K562 treated with DMSO at 1 percent for 24 hours (cell line): ENCODE measurements around the gene SLC7A6OS. TPM values are rescaled to one million over a fixed set of nuclear protein-coding genes. Genes with fewer than 3 reads are reported as not detected.

Experiments used
- total RNA-seq: library from RNA; unstranded; fragments of 300-600 nt; gene quantifications from 2 replicates; pipeline ENCODE4 v1.2.3, GENCODE V29; 2022; ENCODE audit warnings: low read depth; ENCODE audit not compliant: insufficient read depth

The SLC7A6OS gene
- 12.8 and 14.3 TPM in 2 replicates for total RNA-seq

DNA sequence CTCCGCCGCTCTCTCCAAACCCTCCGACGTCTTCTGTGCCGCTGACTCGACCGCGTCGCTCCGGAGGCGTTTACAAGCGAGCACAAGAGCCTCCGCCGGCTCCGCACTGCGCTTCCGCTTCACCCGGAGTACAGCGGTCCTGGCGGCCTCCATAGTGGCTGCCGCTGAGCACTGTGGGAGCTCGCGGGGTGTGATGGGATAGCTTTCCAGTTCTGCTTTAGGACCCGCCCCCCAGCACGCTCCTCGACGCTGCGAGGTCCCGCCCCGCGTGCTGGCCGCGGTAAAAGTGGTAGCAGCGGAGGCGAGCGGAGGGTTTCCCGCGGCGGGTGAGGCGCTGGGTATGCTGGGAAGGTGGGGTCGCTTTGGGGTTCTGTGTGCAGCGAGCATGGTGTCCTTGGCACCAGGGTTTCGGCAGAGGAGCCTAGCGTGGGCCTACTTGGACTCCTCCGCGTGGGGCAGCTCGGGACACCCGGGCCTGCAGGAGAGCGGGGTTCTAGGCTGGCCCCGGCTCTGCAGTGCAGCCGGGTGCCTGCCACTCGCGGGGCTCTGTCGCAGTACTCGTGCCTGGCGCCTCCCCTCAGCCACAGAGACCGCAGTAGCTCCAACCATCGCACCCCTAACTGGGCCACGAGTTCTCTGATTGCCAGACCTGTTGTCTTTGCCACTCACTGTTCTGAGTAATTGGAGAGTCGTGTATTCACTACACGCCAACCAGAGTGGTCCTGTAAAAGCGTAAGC lies at the start of gene SLC7A6OS, which contains the start of gene PRMT7:
TSS of gene SLC7A6OS (minus strand) at position 173 of the 738 bp plus-strand sequence. CDS start at position 153, 20 bp downstream.
TSS of gene PRMT7 (plus strand) at position 246 of the 738 bp plus-strand sequence. CDS start 4,961 bp downstream, outside the sequence.

GRCh38 chr16:68264128-68265077 lies 46.3 kb downstream of the SLC7A6OS start, which contains the start of gene SLC7A6:
Gene SLC7A6 (plus strand): TSS chr16:68264526. CDS start chr16:68274727, 10,201 bp downstream.

Other genes starting within 250 kb of the SLC7A6OS start
- gene NFATC3, start 225.6 kb downstream of the SLC7A6OS start, total RNA-seq = 31.2 and 35.3 TPM in 2 replicates
- not detected in 2 replicates for gene ESRP2, start 74.8 kb downstream of the SLC7A6OS start, total RNA-seq
- gene PLA2G15, start 65.6 kb downstream of the SLC7A6OS start, total RNA-seq = 40.9 and 43.5 TPM in 2 replicates
- 17.8 and 18.3 TPM in 2 replicates for gene SLC7A6, start 46.4 kb downstream of the SLC7A6OS start, total RNA-seq
- 61.4 and 69.0 TPM in 2 replicates for gene PRMT7, start 73 bp upstream of the SLC7A6OS start, total RNA-seq
- 4.7 and 5.2 TPM in 2 replicates for gene SMPD3, start 137.6 kb upstream of the SLC7A6OS start, total RNA-seq
- gene ZFP90, start 228.3 kb upstream of the SLC7A6OS start, total RNA-seq = 8.6 and 9.6 TPM in 2 replicates